Activated gamma-delta T cell (primary cell): ENCODE results near the gene SLC39A11.

Source experiments
- DNase-seq: peaks from one replicate; lab custom pipeline; 2025; lab: John Stamatoyannopoulos, UW

The SLC39A11 gene

GRCh38 chr17:72749119-72749572, 343.3 kb downstream of the SLC39A11 start:
- no peak for DNase-seq

- DNase-seq: no peak
These were observed 345.0 kb downstream of the SLC39A11 start for GRCh38 chr17:72747501-72747900.

DNA sequence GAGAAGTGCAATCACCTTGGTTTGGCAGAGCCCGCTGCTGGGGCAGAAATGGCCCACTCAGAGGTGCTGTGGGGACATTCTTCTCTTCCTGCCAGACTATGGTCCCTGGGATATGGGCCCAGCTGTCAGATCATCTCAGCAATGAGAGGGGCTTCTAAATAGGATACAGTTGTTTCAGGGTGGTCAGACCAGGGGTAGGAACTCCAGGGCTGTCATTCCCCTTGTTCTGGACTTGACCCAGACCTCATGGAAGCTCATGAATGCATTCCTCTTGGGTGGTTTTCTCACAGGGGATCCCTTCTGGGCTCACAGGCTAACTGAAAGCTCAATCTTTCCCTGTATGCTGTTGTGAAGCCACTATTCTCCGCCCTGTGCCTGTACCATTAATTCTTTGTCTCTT, 347.2 kb downstream of the SLC39A11 start:
- no peak for DNase-seq

GRCh38 chr17:72743037-72743467, 349.4 kb downstream of the SLC39A11 start:
- DNase-seq: no peak

DNA sequence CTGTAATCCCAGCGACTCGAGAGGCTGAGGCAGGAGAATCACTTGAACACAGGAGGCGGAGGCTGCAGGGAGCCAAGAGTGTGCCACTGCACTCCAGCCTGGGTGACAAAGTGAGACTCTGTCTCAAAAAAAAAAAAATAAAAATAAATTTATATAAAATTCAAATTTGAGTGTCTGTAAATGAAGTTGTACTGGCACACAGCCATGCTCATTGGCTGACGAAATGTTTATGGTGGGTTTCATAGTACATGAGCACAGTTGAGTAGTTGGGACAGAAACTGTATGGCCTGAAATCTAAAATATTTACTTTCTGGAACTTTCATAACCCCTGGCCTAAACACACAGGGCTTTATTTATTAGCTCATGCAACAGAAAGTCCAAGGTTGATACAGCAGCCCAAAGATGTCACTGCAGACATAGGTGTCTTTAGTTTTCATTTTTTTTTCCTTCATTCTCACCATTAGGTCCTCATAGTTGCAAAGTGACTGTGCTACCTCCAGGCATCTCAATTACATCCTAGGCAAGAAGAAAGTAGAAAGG, 355.3 kb downstream of the SLC39A11 start:
- no peak for DNase-seq

DNA sequence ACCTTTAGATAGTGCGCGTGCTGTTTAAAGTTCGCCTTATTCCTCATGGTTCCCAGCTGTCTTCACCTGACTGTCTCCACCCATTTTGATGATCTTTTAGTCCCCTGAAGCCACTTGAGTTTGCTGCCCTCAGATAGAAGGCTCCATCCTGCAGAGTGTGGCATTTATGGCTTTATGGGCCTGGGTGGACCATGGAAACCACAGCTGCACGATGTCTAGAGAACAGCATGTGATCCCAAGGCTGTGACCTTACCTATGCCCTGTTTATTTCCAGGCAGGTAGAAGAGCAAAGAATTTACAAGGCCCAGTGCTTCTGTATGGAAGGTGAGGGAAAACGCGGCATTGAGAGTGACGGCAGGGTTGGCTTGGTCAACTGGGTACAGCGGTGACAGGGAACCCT, 356.9 kb downstream of the SLC39A11 start:
- DNase-seq: no peak

DNA sequence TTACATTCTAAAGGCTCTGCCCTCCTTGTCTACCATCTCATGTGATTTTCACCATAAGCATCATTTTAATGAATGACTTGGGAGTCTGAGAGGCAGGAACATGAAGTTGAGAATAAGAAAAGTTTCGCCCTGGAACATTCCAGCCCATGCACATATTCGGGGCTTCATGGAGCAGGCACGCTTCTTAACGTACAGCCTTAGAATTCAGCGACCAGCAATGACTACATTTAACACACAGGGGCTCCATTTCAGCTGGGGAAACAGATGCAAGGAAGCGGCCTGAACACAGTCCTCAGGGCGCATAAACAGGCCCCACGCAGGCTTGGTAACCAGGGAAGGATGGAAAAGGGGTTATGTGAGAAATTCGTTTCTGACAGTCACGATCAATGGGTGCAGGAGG, 357.4 kb downstream of the SLC39A11 start:
- DNase-seq: no peak

DNA sequence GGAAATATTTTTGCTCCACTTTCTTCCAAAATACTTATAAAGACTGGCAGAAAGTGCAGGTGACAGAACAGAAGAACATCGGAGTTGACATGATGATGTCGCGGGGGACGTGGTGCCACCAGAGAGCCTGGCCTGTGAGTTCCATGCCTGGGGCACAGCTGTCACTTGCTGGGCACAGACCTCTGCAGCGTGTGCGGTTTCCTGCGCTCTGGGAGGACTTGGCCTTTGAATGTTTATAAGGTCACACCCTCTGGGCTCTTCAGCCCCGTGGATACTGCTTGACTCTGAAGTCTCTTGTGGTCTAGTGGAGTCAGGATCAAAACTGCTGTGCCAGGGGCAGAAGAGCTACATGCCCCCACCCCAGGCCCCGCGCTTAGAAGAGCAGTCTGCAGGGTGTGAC, 357.9 kb downstream of the SLC39A11 start:
- DNase-seq: no peak

- DNase-seq: no peak
These were observed 358.7 kb downstream of the SLC39A11 start for GRCh38 chr17:72733619-72734282.

GRCh38 chr17:72732893-72733618, 359.4 kb downstream of the SLC39A11 start:
- DNase-seq: no peak

DNA sequence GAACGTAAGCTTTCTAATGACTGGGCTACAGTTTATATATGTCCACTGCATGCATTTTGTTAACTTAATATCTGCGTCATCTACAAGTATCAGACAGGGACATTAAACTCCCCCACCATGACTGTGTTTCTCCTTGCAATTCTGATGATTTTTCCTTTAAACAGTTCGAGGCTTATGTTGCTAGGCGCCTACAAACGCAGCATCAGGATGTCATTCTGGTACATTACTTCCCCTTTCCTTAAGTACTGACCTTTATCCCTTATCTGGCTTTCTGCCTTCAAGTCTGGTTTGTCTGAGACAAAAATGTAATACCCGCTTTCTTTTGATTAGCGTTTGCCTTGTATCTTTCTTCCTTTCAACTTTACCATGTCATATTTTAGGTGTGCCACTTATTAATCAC, 362.4 kb downstream of the SLC39A11 start:
- no peak for DNase-seq

- no peak for DNase-seq
These were observed 365.6 kb downstream of the SLC39A11 start for GRCh38 chr17:72726936-72727335.

- no peak for DNase-seq
These were observed 366.9 kb downstream of the SLC39A11 start for GRCh38 chr17:72725433-72726068.

DNA sequence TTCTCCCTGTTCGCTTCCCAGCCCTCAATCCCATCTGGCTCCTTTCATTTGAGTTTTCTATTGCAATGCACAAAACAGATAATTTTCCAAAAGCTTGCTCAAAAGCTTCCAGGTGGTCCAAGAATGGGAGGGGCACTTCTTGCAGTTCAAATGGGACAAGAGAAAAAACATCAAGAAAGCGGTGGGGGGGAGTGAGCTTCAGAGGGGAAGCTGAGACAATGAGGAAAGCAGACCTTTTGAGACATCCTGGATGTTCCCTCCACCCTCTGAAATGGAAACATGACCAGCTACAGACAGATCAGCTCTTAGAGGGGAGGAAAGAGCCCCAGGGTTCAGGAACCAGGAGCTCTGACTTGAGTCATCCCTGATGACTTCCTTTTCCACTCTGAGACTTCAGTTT, 368.2 kb downstream of the SLC39A11 start:
- no peak for DNase-seq

GRCh38 chr17:72723711-72724110, 368.8 kb downstream of the SLC39A11 start:
- DNase-seq: no peak

DNA sequence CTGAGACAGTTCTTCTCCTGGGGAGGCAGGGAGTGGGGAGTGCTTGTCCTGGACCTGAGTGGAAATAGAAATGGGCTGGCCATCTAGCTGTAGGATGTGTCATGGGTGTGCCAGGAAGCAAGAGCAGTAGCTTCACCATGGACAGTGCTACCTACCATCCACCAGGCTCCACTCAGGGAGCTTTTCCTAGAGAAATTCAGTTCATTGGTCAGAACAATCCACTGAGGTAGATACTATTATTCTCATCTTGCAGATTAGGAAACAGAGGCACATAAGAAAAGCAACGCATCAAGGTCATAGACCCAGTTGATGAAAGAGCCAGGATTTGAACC, 372.0 kb downstream of the SLC39A11 start:
- DNase-seq: no peak

- no peak for DNase-seq
These were observed 372.7 kb downstream of the SLC39A11 start for GRCh38 chr17:72719578-72720493.

GRCh38 chr17:72719206-72719577, 373.3 kb downstream of the SLC39A11 start:
- no peak for DNase-seq

DNA sequence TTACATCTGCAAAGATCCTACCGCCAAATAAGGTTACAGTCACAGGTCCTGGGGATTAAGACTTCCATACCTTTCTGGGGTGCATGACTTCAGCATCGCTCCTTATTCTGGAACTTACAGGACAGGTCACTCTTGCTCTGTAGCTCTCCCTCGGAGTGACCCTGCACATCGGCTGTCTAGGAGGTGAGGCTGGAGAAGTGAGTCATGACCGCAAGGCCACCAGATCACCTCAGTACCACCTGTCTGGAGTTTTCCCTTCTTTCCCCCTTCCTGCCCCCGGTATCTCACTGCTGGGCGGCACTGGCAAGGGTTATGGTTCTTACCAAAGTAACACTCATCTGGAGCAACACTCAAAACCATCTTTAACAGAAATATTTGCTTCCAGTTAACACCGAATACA, 374.8 kb downstream of the SLC39A11 start:
- no peak for DNase-seq

DNA sequence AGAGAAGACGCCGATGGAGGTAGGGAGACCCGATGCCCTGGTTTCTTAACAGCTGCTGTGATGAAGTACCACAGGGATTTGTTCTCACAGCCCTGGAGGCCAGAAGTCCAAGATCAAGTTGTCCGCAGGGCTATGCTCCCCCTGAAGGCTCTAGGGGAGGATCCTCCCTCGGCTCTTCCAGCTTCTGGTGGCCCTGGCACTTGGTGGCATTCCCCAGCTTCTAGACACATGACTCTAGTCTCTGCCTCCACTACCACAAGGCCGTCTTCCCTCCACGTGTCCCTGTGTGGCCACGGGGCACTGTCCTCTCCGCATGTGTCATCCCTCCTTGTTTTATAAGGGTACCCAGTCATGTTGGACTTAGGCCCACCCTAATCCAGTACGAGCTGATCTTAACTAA, 375.2 kb downstream of the SLC39A11 start:
- DNase-seq: no peak

- DNase-seq: no peak
These were observed 376.4 kb downstream of the SLC39A11 start for GRCh38 chr17:72715906-72716572.
